BLaER1 treated with 17β-estradiol and CSF1 and Interleukin-3, amounts not matched to agents 10 nM and 100 nM (cell line): ENCODE results near the gene RENBP.

ENCODE experiments used
- H3K27ac ChIP-seq, 11 experiments: shearing (Covaris generic); formaldehyde crosslinking; 2 replicates each; pipeline ENCODE4 v1.8.1; 2022
- H3K27me3 ChIP-seq, 11 experiments: shearing (Covaris generic); formaldehyde crosslinking; 2 replicates each; pipeline ENCODE4 v1.8.1; 2022
- H3K36me3 ChIP-seq, 11 experiments: shearing (Covaris generic); formaldehyde crosslinking; 2 replicates each; pipeline ENCODE4 v1.8.1; 2022
- H3K4me1 ChIP-seq, 10 experiments: shearing (Covaris generic); formaldehyde crosslinking; 2 replicates each; pipeline ENCODE4 v1.8.1; 2022
- H3K4me2 ChIP-seq, 11 experiments: shearing (Covaris generic); formaldehyde crosslinking; 2 replicates each; pipeline ENCODE4 v1.8.1; 2022
- H3K4me3 ChIP-seq, 10 experiments: shearing (Covaris generic); formaldehyde crosslinking; 2 replicates each; pipeline ENCODE4 v1.8.1; 2022
- H3K9ac ChIP-seq, 11 experiments: shearing (Covaris generic); formaldehyde crosslinking; 2 replicates each; pipeline ENCODE4 v1.8.1; 2022
- H3K9me3 ChIP-seq, 11 experiments: shearing (Covaris generic); formaldehyde crosslinking; replicated peaks in 1 of 11; 2 replicates each; pipeline ENCODE4 v1.8.1; 2022
- H4K20me1 ChIP-seq, 11 experiments: shearing (Covaris generic); formaldehyde crosslinking; 2 replicates each; pipeline ENCODE4 v1.8.1; 2022
- Cebpa-rat ChIP-seq, 11 experiments: shearing (Covaris generic); IDR thresholded peaks; 2 replicates each; pipeline ENCODE4 v1.8.1; 2022

The RENBP gene

DNA sequence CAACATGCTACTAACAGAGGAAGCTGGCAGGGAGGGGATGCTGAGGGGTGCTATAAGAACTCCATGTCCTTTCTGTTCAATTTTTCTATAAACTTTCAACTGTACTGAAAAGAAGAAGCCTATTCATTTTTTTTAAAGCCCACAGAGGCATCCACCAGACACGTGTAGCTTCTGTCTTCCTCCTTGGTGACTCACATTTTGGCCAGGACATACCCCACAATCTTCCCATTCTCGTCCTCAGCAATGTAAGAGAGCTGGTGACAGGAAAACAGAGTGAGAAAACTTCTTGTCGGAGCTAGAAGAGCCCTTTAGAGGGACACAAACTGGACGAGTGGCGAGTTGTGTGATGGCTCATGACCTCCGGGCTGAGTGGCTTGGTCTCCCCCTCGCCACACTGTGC lies 10.7 kb downstream of the RENBP start:
- Histone ChIP-seq H4K20me1 (peaks cover 60 to 93% (median 76%) of the 10 kb centered on the region in 11 experiments), H3K9me3 (0 out of 22 replicates have a peak, but pooled peaks cover 0 to 4% (median 0%) of the 10 kb centered on the region in 11 experiments), H3K27ac (peak overlapping the region in 10 of 11 experiments; percentile 65 to 89 (median 82); a peak in 20 of 22 replicates), H3K4me3 (peak overlapping the region; percentile 66 to 87 (median 78)), H3K4me1 (peaks cover 38 to 62% (median 51%) of the 10 kb centered on the region in 10 experiments), H3K27me3 (peaks cover 79 to 91% (median 86%) of the 10 kb centered on the region in 11 experiments), H3K4me2 (peak overlapping the region; percentile 81 to 96 (median 87)), H3K9ac (peak overlapping the region; percentile 79 to 92 (median 85)), H3K36me3 (peaks cover 25 to 42% (median 38%) of the 10 kb centered on the region in 11 experiments; a peak in 21 of 22 replicates)
- TF ChIP-seq Cebpa-rat (IDR thresholded peaks at IDR 0.05) = no peak

DNA sequence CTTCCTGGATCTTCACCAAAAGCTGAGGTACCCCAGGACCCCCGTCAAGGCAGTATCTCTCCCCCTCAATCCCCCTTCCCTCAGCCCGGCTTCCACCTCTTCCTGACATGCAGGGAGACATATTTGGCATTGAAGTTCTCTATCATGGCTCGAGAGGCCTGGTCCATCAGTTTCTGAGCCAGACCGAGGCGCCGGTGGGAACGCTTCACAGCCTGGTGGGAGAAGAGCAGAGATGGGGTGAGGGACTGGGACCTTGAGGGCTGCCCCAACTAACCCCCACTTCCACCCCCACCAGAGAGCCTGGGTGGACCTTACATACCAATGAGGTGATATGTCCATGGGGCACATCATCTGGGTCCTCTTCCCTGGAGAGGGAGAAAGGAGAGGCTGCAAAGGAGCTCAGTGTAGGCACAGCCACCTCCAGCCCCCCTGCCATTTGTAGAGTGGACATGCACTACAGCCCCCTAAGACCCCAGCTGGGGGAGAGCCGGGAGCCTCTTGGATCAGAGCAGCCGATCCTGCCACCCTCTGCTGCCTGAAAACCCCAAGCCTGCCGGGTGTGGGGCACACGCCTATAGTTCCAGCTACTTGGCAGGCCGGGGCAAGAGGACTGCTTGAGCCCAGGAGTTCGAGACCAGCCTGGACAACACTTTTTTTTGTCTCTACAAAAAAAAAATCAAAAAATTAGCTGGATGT lies 12.1 kb downstream of the RENBP start:
- peaks cover 25 to 42% (median 38%) of the 10 kb centered on the region in 11 experiments; a peak in 21 of 22 replicates for H3K36me3 ChIP-seq
- peaks cover 66 to 81% (median 76%) of the 10 kb centered on the region in 11 experiments for H3K27me3 ChIP-seq
- H4K20me1 ChIP-seq = peaks cover 68 to 91% (median 82%) of the 10 kb centered on the region in 11 experiments
- peak overlapping the region in 7 of 11 experiments; percentile 50 to 96 (median 87); a peak in 8 of 22 replicates for H3K4me2 ChIP-seq
- TF ChIP-seq Cebpa-rat (IDR thresholded peaks at IDR 0.05) = no peak
- H3K9ac ChIP-seq = peak overlapping the region in 8 of 11 experiments; percentile 6 to 64 (median 33); a peak in 10 of 22 replicates
- no peak overlapping the region for H3K4me3 ChIP-seq
- H3K9me3 ChIP-seq = peaks cover 0 to 4% (median 0%) of the 10 kb centered on the region in 11 experiments; a peak in 1 of 22 replicates
- peaks cover 45 to 71% (median 58%) of the 10 kb centered on the region in 10 experiments for H3K4me1 ChIP-seq
- H3K27ac ChIP-seq = peak overlapping the region in 4 of 11 experiments; percentile 4 to 100 (median 10); a peak in 5 of 22 replicates

DNA sequence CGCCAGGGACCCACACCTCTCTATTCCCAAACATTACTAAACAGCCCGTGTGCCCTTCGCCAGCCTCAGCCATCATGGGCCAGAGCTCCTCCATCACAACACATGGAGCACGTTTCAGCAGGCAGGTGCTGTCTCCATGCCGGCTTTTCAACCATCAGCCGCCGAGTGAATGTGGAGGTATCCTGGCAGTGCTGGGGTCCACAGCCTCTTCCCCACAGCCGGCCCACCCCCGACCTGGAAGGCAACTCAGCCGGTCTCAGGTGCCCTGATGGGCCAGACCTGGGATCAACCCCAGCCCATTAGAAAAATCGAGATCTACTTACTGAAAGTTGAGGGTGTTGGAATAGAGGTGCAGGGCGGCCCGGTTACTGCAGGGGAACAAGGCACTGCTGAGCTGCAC lies 12.7 kb downstream of the RENBP start:
- H3K27me3 ChIP-seq = peaks cover 60 to 81% (median 70%) of the 10 kb centered on the region in 11 experiments
- peaks cover 0 to 9% (median 0%) of the 10 kb centered on the region in 11 experiments; a peak in 1 of 22 replicates for H3K9me3 ChIP-seq
- peak overlapping the region in 8 of 11 experiments; percentile 32 to 99 (median 56); a peak in 9 of 22 replicates for H3K9ac ChIP-seq
- H3K27ac ChIP-seq = peak overlapping the region in 6 of 11 experiments; percentile 4 to 100 (median 46); a peak in 5 of 22 replicates
- peaks cover 25 to 42% (median 38%) of the 10 kb centered on the region in 11 experiments; a peak in 21 of 22 replicates for H3K36me3 ChIP-seq
- peaks cover 74 to 93% (median 86%) of the 10 kb centered on the region in 11 experiments for H4K20me1 ChIP-seq
- no peak for TF ChIP-seq Cebpa-rat (IDR thresholded peaks at IDR 0.05)
- H3K4me1 ChIP-seq = peaks cover 49 to 77% (median 64%) of the 10 kb centered on the region in 10 experiments
- peak overlapping the region in 8 of 11 experiments; percentile 0 to 96 (median 32); a peak in 6 of 22 replicates for H3K4me2 ChIP-seq
- H3K4me3 ChIP-seq = no peak overlapping the region

DNA sequence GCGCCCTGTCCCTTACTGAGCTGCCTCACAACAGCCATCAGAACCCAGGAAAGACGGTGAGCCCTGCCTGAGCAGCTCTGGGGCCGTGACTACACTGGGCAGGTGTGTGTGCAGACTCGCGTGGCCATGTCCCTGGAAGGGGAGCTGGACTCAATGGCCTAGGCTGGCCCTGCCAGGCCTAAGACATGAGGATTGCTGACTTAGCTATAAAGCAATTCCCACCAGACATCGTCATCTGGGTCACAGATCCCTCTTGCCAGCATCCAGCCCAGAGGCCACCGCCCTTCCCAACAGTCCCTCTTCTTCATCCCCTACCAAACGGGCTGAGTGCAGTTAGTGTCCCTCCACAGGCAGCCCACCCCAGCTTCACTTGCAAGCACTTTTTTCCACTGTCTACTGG lies 13.3 kb downstream of the RENBP start:
- H4K20me1 ChIP-seq = peaks cover 80 to 93% (median 88%) of the 10 kb centered on the region in 11 experiments
- TF ChIP-seq Cebpa-rat (IDR thresholded peaks at IDR 0.05) = no peak
- H3K4me3 ChIP-seq = no peak overlapping the region
- H3K27me3 ChIP-seq = peaks cover 57 to 79% (median 64%) of the 10 kb centered on the region in 11 experiments
- H3K9me3 ChIP-seq = peaks cover 0 to 13% (median 0%) of the 10 kb centered on the region in 11 experiments; a peak in 3 of 22 replicates
- peak overlapping the region in 9 of 11 experiments; percentile 32 to 99 (median 63); a peak in 10 of 22 replicates for H3K9ac ChIP-seq
- H3K27ac ChIP-seq = peak overlapping the region in 7 of 11 experiments; percentile 10 to 100 (median 97); a peak in 8 of 22 replicates
- H3K4me1 ChIP-seq = peaks cover 54 to 82% (median 70%) of the 10 kb centered on the region in 10 experiments
- peak overlapping the region in 8 of 11 experiments; percentile 0 to 96 (median 32); a peak in 7 of 22 replicates for H3K4me2 ChIP-seq
- H3K36me3 ChIP-seq = peaks cover 25 to 42% (median 38%) of the 10 kb centered on the region in 11 experiments; a peak in 21 of 22 replicates

DNA sequence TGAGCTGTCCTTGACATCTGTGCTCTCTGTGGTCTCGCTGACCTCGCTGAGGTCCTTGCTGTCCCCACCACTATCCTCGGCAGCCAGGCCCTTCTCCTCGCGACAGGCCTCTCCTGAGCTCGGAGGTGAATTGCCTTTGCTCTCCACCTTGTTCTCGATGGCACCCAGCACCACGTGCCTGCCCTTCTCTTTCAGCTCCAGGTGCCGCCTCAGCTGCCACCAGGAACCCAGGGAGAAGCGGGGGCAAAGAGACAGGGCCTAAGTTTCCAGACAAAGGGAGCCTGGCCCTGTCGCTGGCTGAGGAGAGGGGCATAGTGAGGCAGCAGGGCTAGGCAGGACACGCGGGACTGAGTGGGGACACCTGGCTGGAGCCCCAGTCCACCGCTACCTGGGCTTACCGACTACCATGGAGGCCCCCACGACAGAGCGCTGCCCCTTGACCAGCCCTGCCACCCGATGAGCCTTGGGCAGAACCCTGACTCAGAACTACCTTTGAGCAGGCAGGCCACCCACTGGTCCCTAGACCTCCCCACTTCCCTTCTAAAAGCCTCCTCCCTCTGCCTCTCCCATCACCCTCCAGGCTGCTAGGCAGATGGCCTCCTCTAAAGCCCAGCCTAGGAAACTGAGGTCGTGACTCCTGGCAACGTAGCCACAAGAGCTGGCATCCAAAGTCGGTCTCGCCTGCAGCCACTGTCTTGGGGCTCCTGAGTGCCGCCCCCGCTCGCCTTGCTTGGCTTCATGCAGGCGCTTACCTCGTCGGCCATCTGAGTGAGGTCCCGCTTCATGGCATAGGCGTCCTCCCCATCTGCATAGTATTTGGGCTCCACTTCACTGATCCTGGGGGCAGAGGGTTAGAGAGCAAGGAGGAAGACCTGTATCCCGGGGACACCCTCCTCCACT lies 14.2 kb downstream of the RENBP start:
- Histone ChIP-seq H3K27ac (peak overlapping the region in 10 of 11 experiments; percentile 10 to 100 (median 96); a peak in 17 of 22 replicates), H3K9ac (peak overlapping the region; percentile 9 to 99 (median 60); a peak in 17 of 22 replicates)

DNA sequence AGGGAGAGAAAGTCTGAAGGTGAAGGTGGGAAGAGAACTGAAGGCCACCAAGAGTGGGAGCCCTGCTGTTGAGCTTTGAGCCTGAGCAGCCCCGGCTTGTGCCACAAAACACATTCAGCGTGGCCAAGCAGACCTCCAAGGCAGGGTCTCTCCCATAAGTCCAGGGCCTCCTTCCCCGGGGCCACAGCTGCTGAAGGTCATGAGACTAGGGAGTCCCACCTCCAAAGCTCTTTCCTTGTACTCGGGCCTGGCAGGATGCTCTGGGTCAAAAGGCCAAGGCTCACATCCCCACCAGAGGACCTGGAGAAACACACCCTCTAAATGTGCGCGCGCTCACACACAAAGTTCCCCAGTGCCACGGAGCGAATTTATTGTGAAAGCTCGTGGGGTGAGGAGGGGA lies 14.9 kb downstream of the RENBP start:
- Histone ChIP-seq H3K4me3 (peak overlapping the region in 8 of 10 experiments; percentile 33 to 75 (median 53); a peak in 7 of 20 replicates), H3K9ac (peak overlapping the region; percentile 8 to 99 (median 60); a peak in 16 of 22 replicates), H3K4me2 (peak overlapping the region; percentile 79 to 99 (median 92)), H3K4me1 (peaks cover 62 to 89% (median 78%) of the 10 kb centered on the region in 10 experiments), H3K9me3 (peaks cover 0 to 23% (median 0%) of the 10 kb centered on the region in 11 experiments; a peak in 3 of 22 replicates), H3K36me3 (peaks cover 25 to 42% (median 38%) of the 10 kb centered on the region in 11 experiments; a peak in 21 of 22 replicates), H4K20me1 (peaks cover 80 to 97% (median 95%) of the 10 kb centered on the region in 11 experiments), H3K27me3 (peaks cover 63 to 84% (median 69%) of the 10 kb centered on the region in 11 experiments), H3K27ac (peak overlapping the region in 10 of 11 experiments; percentile 35 to 100 (median 96); a peak in 19 of 22 replicates)
- TF ChIP-seq Cebpa-rat (IDR thresholded peaks at IDR 0.05) = no peak

More for the DNA sequence above, 14.2 kb downstream of the RENBP start:
- TF ChIP-seq Cebpa-rat (IDR thresholded peaks at IDR 0.05) = no peak
- Histone ChIP-seq H3K4me2 (peak overlapping the region; percentile 79 to 99 (median 92)), H3K4me1 (peaks cover 55 to 82% (median 72%) of the 10 kb centered on the region in 10 experiments), H3K9me3 (peaks cover 0 to 21% (median 0%) of the 10 kb centered on the region in 11 experiments; a peak in 3 of 22 replicates), H4K20me1 (peaks cover 80 to 93% (median 91%) of the 10 kb centered on the region in 11 experiments), H3K27me3 (peaks cover 58 to 79% (median 64%) of the 10 kb centered on the region in 11 experiments), H3K36me3 (peaks cover 25 to 42% (median 38%) of the 10 kb centered on the region in 11 experiments; a peak in 21 of 22 replicates), H3K4me3 (no peak overlapping the region)

DNA sequence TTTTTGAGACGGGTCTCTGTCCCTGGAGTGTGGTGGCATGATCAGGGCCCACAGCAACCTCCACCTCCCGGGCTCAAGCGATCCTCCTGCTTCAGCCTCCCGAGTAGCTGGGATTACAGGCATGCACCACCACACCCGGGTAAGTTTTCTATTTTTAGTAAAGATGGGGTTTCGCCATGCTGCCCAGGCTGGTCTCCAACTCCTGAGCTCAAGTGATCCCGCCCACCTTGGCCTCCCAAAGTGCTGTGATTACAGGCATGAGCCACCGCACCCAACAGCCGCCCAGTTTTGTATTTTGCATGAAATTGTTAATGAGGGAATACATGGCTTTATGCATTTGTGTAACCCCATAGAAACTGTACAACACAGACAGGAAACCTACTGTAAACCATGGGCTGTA lies 15.6 kb downstream of the RENBP start:
- H3K27me3 ChIP-seq = peaks cover 63 to 84% (median 69%) of the 10 kb centered on the region in 11 experiments
- peaks cover 81 to 97% (median 95%) of the 10 kb centered on the region in 11 experiments for H4K20me1 ChIP-seq
- peak overlapping the region; percentile 33 to 75 (median 58); a peak in 19 of 20 replicates for H3K4me3 ChIP-seq
- peak overlapping the region in 10 of 11 experiments; percentile 35 to 100 (median 96); a peak in 20 of 22 replicates for H3K27ac ChIP-seq
- H3K9ac ChIP-seq = peak overlapping the region in 9 of 11 experiments; percentile 41 to 99 (median 63); a peak in 17 of 22 replicates
- H3K4me2 ChIP-seq = peak overlapping the region; percentile 79 to 99 (median 92)
- no peak for TF ChIP-seq Cebpa-rat (IDR thresholded peaks at IDR 0.05)
- H3K36me3 ChIP-seq = peaks cover 25 to 42% (median 38%) of the 10 kb centered on the region in 11 experiments; a peak in 21 of 22 replicates
- peaks cover 66 to 93% (median 82%) of the 10 kb centered on the region in 10 experiments for H3K4me1 ChIP-seq
- peaks cover 0 to 23% (median 0%) of the 10 kb centered on the region in 11 experiments; a peak in 3 of 22 replicates for H3K9me3 ChIP-seq
